WTC11 (cell line): ENCODE measurements around the gene FCN1.

Experiments used
- ZNF416 ChIP-seq: fragments of 250-450 bp; sonication (Bioruptor Pico); IDR thresholded peaks from 2 replicates; pipeline ENCODE4 v1.9.0; 2021; ENCODE audit warnings: mild to moderate bottlenecking, inconsistent platforms
- TF ChIP-seq, protein P1 (sequence below): fragments of 200-600 bp; IDR thresholded peaks from 2 replicates; pipeline ENCODE4 v1.8.0; 2022; ENCODE audit warnings: antibody characterized with exemption

DNA sequence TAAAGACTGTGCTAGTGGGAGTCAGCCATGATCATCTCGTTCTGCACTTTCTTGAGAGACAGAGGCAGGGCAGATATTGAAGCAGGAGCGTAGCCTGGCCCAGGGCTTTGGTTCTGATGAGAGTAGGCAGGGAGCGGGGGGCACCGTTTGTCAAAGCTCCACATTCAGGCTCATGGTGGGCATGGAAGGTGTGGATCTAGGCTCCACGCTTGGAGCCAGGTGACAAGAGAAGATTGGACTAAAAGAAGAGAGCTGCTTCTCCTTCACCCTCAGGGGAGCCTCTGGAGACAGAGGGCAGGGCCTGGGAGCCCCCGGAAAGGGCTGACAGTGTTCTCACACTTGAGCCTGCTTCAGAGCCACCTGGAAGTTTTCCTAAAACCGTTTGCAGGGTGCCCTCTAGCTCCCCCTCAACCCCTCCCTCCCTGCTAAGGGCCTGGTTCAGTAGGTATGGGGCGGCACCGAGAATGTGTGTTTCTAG, 61.8 kb downstream of the FCN1 start:
- TF ChIP-seq, protein P1, sequence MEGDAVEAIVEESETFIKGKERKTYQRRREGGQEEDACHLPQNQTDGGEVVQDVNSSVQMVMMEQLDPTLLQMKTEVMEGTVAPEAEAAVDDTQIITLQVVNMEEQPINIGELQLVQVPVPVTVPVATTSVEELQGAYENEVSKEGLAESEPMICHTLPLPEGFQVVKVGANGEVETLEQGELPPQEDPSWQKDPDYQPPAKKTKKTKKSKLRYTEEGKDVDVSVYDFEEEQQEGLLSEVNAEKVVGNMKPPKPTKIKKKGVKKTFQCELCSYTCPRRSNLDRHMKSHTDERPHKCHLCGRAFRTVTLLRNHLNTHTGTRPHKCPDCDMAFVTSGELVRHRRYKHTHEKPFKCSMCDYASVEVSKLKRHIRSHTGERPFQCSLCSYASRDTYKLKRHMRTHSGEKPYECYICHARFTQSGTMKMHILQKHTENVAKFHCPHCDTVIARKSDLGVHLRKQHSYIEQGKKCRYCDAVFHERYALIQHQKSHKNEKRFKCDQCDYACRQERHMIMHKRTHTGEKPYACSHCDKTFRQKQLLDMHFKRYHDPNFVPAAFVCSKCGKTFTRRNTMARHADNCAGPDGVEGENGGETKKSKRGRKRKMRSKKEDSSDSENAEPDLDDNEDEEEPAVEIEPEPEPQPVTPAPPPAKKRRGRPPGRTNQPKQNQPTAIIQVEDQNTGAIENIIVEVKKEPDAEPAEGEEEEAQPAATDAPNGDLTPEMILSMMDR = no peak
- no peak for TF ChIP-seq ZNF416
